Stomach smooth muscle (tissue), 2 donors: ENCODE data around the gene NME7.

ENCODE experiments used
- H3K27ac ChIP-seq: one replicate; pipeline ENCODE4 v1.7.0; 2013; ENCODE audit warnings: mild to moderate bottlenecking, low read length, inconsistent platforms
- H3K27me3 ChIP-seq, 2 donors: one replicate each; pipeline ENCODE4 v1.7.0; 2013; ENCODE audit warnings: low read length in 2 of 2; ENCODE audit not compliant: insufficient read depth in 2 of 2, control insufficient read depth in 1 of 2
- H3K36me3 ChIP-seq, 2 donors: one replicate each; pipeline ENCODE4 v1.7.0; 2013; ENCODE audit warnings: low read length in 2 of 2; ENCODE audit not compliant: control insufficient read depth in 2 of 2, insufficient read depth in 2 of 2
- H3K4me1 ChIP-seq: one replicate; pipeline ENCODE4 v1.7.0; 2013; ENCODE audit warnings: low read length; ENCODE audit not compliant: control insufficient read depth, insufficient read depth
- H3K4me3 ChIP-seq, 2 donors: one replicate each; pipeline ENCODE4 v1.7.0; 2013; ENCODE audit warnings: low read length in 2 of 2
- H3K9ac ChIP-seq, 2 donors: one replicate each; pipeline ENCODE4 v1.7.0; 2013; ENCODE audit warnings: low read length in 2 of 2, mild to moderate bottlenecking in 1 of 2
- H3K9me3 ChIP-seq, 2 donors: one replicate each; pipeline ENCODE4 v1.7.0; 2013; ENCODE audit warnings: low read length in 2 of 2; ENCODE audit not compliant: control insufficient read depth in 2 of 2
- donor health status: healthy.
- donor health status: Pancreatic carcinoma.

The NME7 gene

GRCh38 chr1:169368406-169368769, 791 bp upstream of the NME7 start:
- Histone ChIP-seq H3K4me1 (no peaks in the 10 kb centered on the region), H3K27me3 (no peaks in the 10 kb centered on the region), H3K36me3 (peaks cover 4 to 13% of the 10 kb centered on the region in 2 donors), H3K9ac (peak overlapping the region; percentile 78 to 84), H3K27ac (peak overlapping the region; percentile 91), H3K9me3 (no peaks in the 10 kb centered on the region), H3K4me3 (peak overlapping the region; percentile 90 to 94)

DNA sequence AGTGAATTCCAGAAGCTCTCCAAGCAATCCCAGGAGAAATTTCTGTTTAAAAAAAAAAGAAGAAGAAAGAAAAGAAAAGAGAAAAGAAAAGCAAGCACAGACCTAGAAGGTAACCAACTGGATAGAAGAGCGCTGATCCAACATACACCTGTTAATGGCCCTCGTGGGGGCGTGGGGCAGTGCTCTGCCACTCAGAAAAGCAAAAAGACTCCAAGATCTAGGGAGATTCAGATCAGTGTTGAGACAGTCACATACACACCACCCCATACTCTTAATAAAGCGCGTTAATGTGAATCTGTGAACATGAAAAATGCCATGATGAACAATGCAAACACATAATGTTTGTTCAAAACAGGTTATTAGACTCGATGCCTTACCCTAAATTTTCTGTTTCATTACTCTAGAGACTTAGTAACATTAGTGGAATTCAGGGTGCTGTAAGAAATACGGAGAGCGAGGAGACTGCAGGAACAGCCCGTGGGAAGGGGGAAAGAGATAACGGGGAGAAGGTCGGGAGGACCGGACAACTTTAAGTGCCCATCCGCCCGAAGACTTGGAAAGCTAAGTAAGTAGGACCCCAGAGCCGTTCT, 406 bp downstream of the NME7 start:
- Histone ChIP-seq H3K36me3 (peaks cover 6 to 10% of the 10 kb centered on the region in 2 donors), H3K27ac (peak overlapping the region; percentile 64)

GRCh38 chr1:169364948-169365347, 2.6 kb downstream of the NME7 start:
- Histone ChIP-seq H3K9ac (no peak overlapping the region), H3K4me3 (no peak overlapping the region), H3K36me3 (peaks cover 3 to 5% of the 10 kb centered on the region in 2 donors), H3K27ac (no peak overlapping the region), H3K9me3 (no peaks in the 10 kb centered on the region), H3K4me1 (no peaks in the 10 kb centered on the region), H3K27me3 (no peaks in the 10 kb centered on the region)

More for the DNA sequence above, 406 bp downstream of the NME7 start:
- Histone ChIP-seq H3K4me1 (no peaks in the 10 kb centered on the region), H3K9ac (peak overlapping the region; percentile 78 to 84), H3K27me3 (no peaks in the 10 kb centered on the region), H3K9me3 (no peaks in the 10 kb centered on the region), H3K4me3 (peak overlapping the region; percentile 90 to 94)

GRCh38 chr1:169363046-169363730, 4.4 kb downstream of the NME7 start:
- Histone ChIP-seq H3K4me3 (no peak overlapping the region), H3K36me3 (peaks cover 0 to 2% of the 10 kb centered on the region in 2 donors), H3K4me1 (no peaks in the 10 kb centered on the region), H3K9me3 (no peaks in the 10 kb centered on the region), H3K9ac (no peak overlapping the region), H3K27me3 (no peaks in the 10 kb centered on the region), H3K27ac (no peak overlapping the region)

GRCh38 chr1:169361281-169361680, 6.3 kb downstream of the NME7 start:
- H3K36me3 ChIP-seq = peaks cover 0 to 2% of the 10 kb centered on the region in 2 donors
- no peaks in the 10 kb centered on the region for H3K9me3 ChIP-seq
- no peak overlapping the region for H3K4me3 ChIP-seq
- no peak overlapping the region for H3K27ac ChIP-seq
- H3K4me1 ChIP-seq = no peaks in the 10 kb centered on the region
- H3K27me3 ChIP-seq = no peaks in the 10 kb centered on the region
- no peak overlapping the region for H3K9ac ChIP-seq

- peaks cover 0 to 2% of the 10 kb centered on the region in 2 donors for H3K36me3 ChIP-seq
- H3K4me3 ChIP-seq = no peak overlapping the region
- no peaks in the 10 kb centered on the region for H3K27me3 ChIP-seq
- H3K9me3 ChIP-seq = no peaks in the 10 kb centered on the region
- H3K4me1 ChIP-seq = no peaks in the 10 kb centered on the region
- H3K9ac ChIP-seq = no peak overlapping the region
- H3K27ac ChIP-seq = no peak overlapping the region
These were observed 7.2 kb downstream of the NME7 start for GRCh38 chr1:169360415-169360814.

DNA sequence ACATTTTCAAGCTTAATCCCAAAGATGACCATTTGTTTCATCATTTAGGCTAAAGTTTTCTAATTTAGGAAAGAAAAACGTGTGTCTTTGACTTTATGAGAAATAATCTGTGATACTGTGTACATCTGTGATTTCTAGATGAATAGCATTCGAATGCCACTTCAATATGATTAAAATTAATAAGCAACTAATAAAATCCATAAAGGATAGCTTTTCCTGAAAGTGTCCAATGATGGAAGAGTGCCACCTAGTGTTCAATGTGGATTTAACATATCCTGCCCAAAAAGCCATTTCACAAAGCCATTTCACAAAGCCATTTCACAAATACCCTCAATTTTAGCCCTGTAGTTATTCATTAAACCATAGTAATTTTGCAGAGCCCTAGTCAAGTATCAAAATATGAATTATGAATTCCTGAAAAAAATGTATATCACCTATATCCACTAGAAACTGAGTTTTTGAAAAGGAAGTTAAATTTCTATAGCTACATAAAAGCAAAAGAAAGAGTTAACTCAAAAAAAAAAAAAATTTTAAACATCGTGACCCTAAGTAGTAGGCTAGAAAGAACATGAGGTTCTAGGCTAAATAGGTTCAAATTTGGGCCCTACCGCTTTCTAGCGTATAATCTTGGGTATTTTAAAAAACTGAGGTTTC, 19.1 kb downstream of the NME7 start:
- H3K27ac ChIP-seq = no peak overlapping the region
- no peaks in the 10 kb centered on the region for H3K4me1 ChIP-seq
- no peaks in the 10 kb centered on the region for H3K9me3 ChIP-seq
- H3K27me3 ChIP-seq = no peaks in the 10 kb centered on the region
- no peak overlapping the region for H3K9ac ChIP-seq
- H3K4me3 ChIP-seq = no peak overlapping the region
- no peaks in the 10 kb centered on the region for H3K36me3 ChIP-seq

- H3K36me3 ChIP-seq = no peaks in the 10 kb centered on the region
- H3K27me3 ChIP-seq = no peaks in the 10 kb centered on the region
- no peaks in the 10 kb centered on the region for H3K4me1 ChIP-seq
- no peak overlapping the region for H3K27ac ChIP-seq
- H3K9me3 ChIP-seq = no peaks in the 10 kb centered on the region
- no peak overlapping the region for H3K4me3 ChIP-seq
- H3K9ac ChIP-seq = no peak overlapping the region
These were observed 19.8 kb downstream of the NME7 start for GRCh38 chr1:169347688-169348382.

DNA sequence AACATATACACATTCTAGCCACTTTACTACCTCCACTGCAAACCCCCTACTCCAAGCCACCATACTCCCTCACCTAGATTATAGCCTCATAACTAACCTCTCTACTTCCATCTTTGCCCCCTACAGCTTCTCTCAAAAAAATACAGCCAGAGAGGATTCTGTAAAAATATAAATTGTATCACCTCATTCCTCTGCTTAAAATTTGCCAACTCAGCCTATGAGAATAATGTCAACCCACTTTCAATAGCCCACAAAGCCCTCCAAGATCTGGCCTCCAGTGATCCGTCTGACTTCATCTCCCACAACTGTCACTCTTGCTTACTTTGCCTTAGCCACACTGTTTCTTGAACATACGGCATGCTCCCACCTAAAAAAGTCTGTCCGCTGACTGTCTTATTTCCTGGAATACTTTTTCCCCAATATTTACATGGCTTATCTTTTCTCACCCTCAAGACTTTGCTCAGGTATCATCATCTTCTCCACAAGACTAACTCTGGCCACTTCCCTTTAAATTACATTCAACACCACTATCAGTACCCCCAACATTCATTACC, 21.5 kb downstream of the NME7 start:
- Histone ChIP-seq H3K27ac (no peak overlapping the region), H3K9ac (no peak overlapping the region), H3K36me3 (no peaks in the 10 kb centered on the region), H3K9me3 (no peaks in the 10 kb centered on the region), H3K4me1 (no peaks in the 10 kb centered on the region), H3K4me3 (no peak overlapping the region), H3K27me3 (no peaks in the 10 kb centered on the region)

- Histone ChIP-seq H3K9ac (no peak overlapping the region), H3K27me3 (no peaks in the 10 kb centered on the region), H3K36me3 (no peaks in the 10 kb centered on the region), H3K27ac (no peak overlapping the region), H3K4me1 (no peaks in the 10 kb centered on the region), H3K9me3 (no peaks in the 10 kb centered on the region), H3K4me3 (no peak overlapping the region)
These were observed 22.1 kb downstream of the NME7 start for GRCh38 chr1:169345511-169345910.
